Measurements from ENCODE around the gene HOATZ. TPM values are rescaled to one million over a fixed set of nuclear protein-coding genes. Genes with fewer than 3 reads are reported as not detected.

HOATZ gene
- total RNA-seq, 2 experiments from 2014 or later, result not detected

DNA sequence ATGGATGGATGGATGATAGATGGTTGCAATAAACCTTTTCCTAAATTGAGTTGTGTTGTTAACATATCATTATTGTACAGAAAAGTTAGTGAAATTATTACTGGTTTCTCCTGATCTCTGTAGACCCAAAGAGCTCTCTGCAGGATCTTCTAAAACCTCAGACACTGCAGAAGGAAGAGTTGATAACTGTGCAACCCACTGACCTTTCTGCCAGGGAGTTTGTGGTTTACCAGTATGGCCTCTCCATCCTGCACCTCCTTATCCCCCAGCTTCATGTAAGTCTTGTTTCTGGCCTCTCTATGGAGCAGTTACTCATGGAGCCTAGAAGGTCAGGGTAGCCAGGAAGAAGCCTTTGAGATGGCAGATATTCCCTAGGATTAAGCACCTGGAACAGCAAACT lies 48.0 kb upstream of the HOATZ start:
- no peak overlapping the region for H2AFZ ChIP-seq (ENCODE audit: low read length)
- TF ChIP-seq, protein P1, sequence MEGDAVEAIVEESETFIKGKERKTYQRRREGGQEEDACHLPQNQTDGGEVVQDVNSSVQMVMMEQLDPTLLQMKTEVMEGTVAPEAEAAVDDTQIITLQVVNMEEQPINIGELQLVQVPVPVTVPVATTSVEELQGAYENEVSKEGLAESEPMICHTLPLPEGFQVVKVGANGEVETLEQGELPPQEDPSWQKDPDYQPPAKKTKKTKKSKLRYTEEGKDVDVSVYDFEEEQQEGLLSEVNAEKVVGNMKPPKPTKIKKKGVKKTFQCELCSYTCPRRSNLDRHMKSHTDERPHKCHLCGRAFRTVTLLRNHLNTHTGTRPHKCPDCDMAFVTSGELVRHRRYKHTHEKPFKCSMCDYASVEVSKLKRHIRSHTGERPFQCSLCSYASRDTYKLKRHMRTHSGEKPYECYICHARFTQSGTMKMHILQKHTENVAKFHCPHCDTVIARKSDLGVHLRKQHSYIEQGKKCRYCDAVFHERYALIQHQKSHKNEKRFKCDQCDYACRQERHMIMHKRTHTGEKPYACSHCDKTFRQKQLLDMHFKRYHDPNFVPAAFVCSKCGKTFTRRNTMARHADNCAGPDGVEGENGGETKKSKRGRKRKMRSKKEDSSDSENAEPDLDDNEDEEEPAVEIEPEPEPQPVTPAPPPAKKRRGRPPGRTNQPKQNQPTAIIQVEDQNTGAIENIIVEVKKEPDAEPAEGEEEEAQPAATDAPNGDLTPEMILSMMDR (conservative IDR thresholded peaks at IDR 0.05; ENCODE audit: low read length), result no peak
- TF ChIP-seq EZH2phosphoT487 (IDR thresholded peaks at IDR 0.05; ENCODE audit: borderline replicate concordance, low read depth, low read length), result no peak
- no peaks in the 10 kb centered on the region for H3K9me2 ChIP-seq (ENCODE audit: insufficient read depth, low read length)
- no peak overlapping the region for H3K27ac ChIP-seq (ENCODE audit: low read depth, low read length, poor library complexity, severe bottlenecking)
- no peaks in the 10 kb centered on the region for H3K36me3 ChIP-seq (ENCODE audit: insufficient read depth, low read length)
- POLR2A ChIA-PET, result interaction anchor here (1.3 kb wide), 1 partner anchor 10 kb away, joined by 3 read pairs; no protein-coding TSS in a partner anchor
- intact Hi-C loops (cut with micrococcal nuclease; ENCODE audit: unreplicated experiment), result no loop called here
- H3K9me3 ChIP-seq (ENCODE audit: low read length), result no peaks in the 10 kb centered on the region
- H3K79me2 ChIP-seq (ENCODE audit: insufficient read depth, low read depth, low read length), result no peaks in the 10 kb centered on the region
- no peak for DNase-seq (ENCODE audit: low spot score)
- H3K4me2 ChIP-seq (ENCODE audit: low read length), result no peak overlapping the region
- CTCF ChIA-PET (ENCODE audit: unreplicated experiment), result no interaction called here
- H3K4me3 ChIP-seq (ENCODE audit: low read depth, low read length, poor library complexity, severe bottlenecking), result no peak overlapping the region
- H3K4me1 ChIP-seq (ENCODE audit: insufficient read depth, low read length, poor library complexity, severe bottlenecking), result no peaks in the 10 kb centered on the region
- H4K20me1 ChIP-seq (ENCODE audit: insufficient read depth, low read length), result no peaks in the 10 kb centered on the region
- no TSS peak for BruUV-seq (replicated peaks)

DNA sequence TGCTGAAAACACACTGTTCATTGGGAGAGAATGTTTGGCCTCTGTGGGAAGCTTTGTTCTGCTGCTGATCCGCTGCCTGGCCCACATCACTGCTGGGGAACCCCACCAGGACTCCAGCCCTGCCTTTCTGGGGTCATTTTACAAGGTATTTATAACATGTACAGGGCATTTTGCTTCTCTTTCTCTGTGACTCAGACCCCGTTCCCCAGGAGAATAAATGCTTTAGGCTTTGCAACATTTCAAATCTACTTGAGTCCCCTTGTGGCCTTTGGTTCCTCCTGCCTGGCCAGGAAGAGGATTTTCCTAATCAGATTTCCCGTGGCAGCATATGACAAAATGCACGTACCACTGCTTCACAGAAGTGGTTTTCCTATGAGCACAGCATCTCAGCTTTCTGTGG lies 45.4 kb upstream of the HOATZ start:
- Histone ChIP-seq H3K9me2 (ENCODE audit: insufficient read depth, low read length) (no peaks in the 10 kb centered on the region), H3K4me2 (ENCODE audit: low read length) (no peak overlapping the region), H3K4me3 (ENCODE audit: low read depth, low read length, poor library complexity, severe bottlenecking) (no peak overlapping the region), H3K9me3 (ENCODE audit: low read length) (no peaks in the 10 kb centered on the region), H3K36me3 (ENCODE audit: insufficient read depth, low read length) (no peaks in the 10 kb centered on the region), H3K79me2 (ENCODE audit: insufficient read depth, low read depth, low read length) (no peaks in the 10 kb centered on the region), H3K27ac (ENCODE audit: low read depth, low read length, poor library complexity, severe bottlenecking) (no peak overlapping the region), H3K4me1 (ENCODE audit: insufficient read depth, low read length, poor library complexity, severe bottlenecking) (no peaks in the 10 kb centered on the region), H2AFZ (ENCODE audit: low read length) (no peak overlapping the region), H4K20me1 (ENCODE audit: insufficient read depth, low read length) (no peaks in the 10 kb centered on the region)
- CTCF ChIA-PET (ENCODE audit: unreplicated experiment), result no interaction called here
- TF ChIP-seq, protein P1 (conservative IDR thresholded peaks at IDR 0.05; ENCODE audit: low read length), result no peak
- TF ChIP-seq EZH2phosphoT487 (IDR thresholded peaks at IDR 0.05; ENCODE audit: borderline replicate concordance, low read depth, low read length), result no peak
- POLR2A ChIA-PET, result no interaction called here
- no TSS peak for BruUV-seq (replicated peaks)
- intact Hi-C loops (cut with micrococcal nuclease; ENCODE audit: unreplicated experiment), result no loop called here
- DNase-seq (ENCODE audit: low spot score), result no peak

DNA sequence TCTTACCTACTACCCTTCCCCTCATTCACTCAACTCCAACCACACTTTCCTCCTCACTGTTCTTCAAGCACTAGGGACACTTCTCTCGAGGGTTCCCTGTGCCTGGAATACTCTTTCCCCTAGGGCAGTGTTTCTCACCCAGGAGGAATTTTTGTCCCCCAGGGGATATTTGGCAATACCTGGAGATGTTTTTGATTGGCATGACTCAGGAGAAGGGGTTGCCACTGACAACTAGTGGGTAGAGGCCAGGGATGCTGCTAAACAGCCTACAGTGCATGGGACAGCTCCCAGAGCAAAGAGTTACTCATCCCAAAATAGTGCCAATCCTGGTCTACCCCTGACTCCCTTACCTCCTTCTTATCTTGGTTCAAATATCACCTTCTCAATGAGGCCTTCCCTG lies 42.4 kb upstream of the HOATZ start:
- TF ChIP-seq EZH2phosphoT487 (IDR thresholded peaks at IDR 0.05; ENCODE audit: borderline replicate concordance, low read depth, low read length), result no peak
- TF ChIP-seq, protein P1 (conservative IDR thresholded peaks at IDR 0.05; ENCODE audit: low read length), result no peak
- Histone ChIP-seq H4K20me1 (ENCODE audit: insufficient read depth, low read length) (no peaks in the 10 kb centered on the region), H3K79me2 (ENCODE audit: insufficient read depth, low read depth, low read length) (no peaks in the 10 kb centered on the region), H3K4me2 (ENCODE audit: low read length) (no peak overlapping the region), H2AFZ (ENCODE audit: low read length) (no peak overlapping the region), H3K9me2 (ENCODE audit: insufficient read depth, low read length) (no peaks in the 10 kb centered on the region), H3K9me3 (ENCODE audit: low read length) (no peaks in the 10 kb centered on the region), H3K4me1 (ENCODE audit: insufficient read depth, low read length, poor library complexity, severe bottlenecking) (no peaks in the 10 kb centered on the region), H3K27ac (ENCODE audit: low read depth, low read length, poor library complexity, severe bottlenecking) (no peak overlapping the region), H3K4me3 (ENCODE audit: low read depth, low read length, poor library complexity, severe bottlenecking) (no peak overlapping the region), H3K36me3 (ENCODE audit: insufficient read depth, low read length) (no peaks in the 10 kb centered on the region)
- ChIA-PET CTCF (ENCODE audit: unreplicated experiment) (no interaction called here), POLR2A (no interaction called here)
- intact Hi-C loops (cut with micrococcal nuclease; ENCODE audit: unreplicated experiment), result no loop called here
- BruUV-seq (replicated peaks), result no TSS peak
- DNase-seq (ENCODE audit: low spot score), result no peak

Data from OCI-LY7 (cell line).